Measurements from ENCODE around the gene MYO10.

The MYO10 gene

GRCh38 chr5:16926417-16926816, 9.7 kb downstream of the MYO10 start:
- no peak for DNase-seq (ENCODE audit: extremely low read depth, low read depth)

GRCh38 chr5:16924206-16924605, 11.9 kb downstream of the MYO10 start:
- no peak for TF ChIP-seq CTCF (IDR thresholded peaks at IDR 0.05; ENCODE audit: low read depth, low read length, missing control alignments)
- H3K4me3 ChIP-seq (replicated peaks; ENCODE audit: low read depth, low read length) = no peak overlapping the region
- DNase-seq (ENCODE audit: extremely low read depth, low read depth) = no peak

More at GRCh38 chr5:16926417-16926816, 9.7 kb downstream of the MYO10 start:
- TF ChIP-seq CTCF (IDR thresholded peaks at IDR 0.05; ENCODE audit: low read depth, low read length, missing control alignments) = no peak
- no peak overlapping the region for H3K4me3 ChIP-seq (replicated peaks; ENCODE audit: low read depth, low read length)

GRCh38 chr5:16922430-16922829, 13.7 kb downstream of the MYO10 start:
- no peak overlapping the region for H3K4me3 ChIP-seq (replicated peaks; ENCODE audit: low read depth, low read length)
- DNase-seq (ENCODE audit: extremely low read depth, low read depth) = no peak
- TF ChIP-seq CTCF (IDR thresholded peaks at IDR 0.05; ENCODE audit: low read depth, low read length, missing control alignments) = no peak

GRCh38 chr5:16921211-16921610, 14.9 kb downstream of the MYO10 start:
- H3K4me3 ChIP-seq (replicated peaks; ENCODE audit: low read depth, low read length) = no peak overlapping the region
- TF ChIP-seq CTCF (IDR thresholded peaks at IDR 0.05; ENCODE audit: low read depth, low read length, missing control alignments) = no peak
- DNase-seq (ENCODE audit: extremely low read depth, low read depth) = no peak

GRCh38 chr5:16920109-16920816, 15.8 kb downstream of the MYO10 start:
- no peak overlapping the region for H3K4me3 ChIP-seq (replicated peaks; ENCODE audit: low read depth, low read length)
- DNase-seq (ENCODE audit: extremely low read depth, low read depth) = no peak
- no peak for TF ChIP-seq CTCF (IDR thresholded peaks at IDR 0.05; ENCODE audit: low read depth, low read length, missing control alignments)

- DNase-seq (ENCODE audit: extremely low read depth, low read depth) = no peak
- TF ChIP-seq CTCF (IDR thresholded peaks at IDR 0.05; ENCODE audit: low read depth, low read length, missing control alignments) = no peak
- no peak overlapping the region for H3K4me3 ChIP-seq (replicated peaks; ENCODE audit: low read depth, low read length)
These were observed 17.0 kb downstream of the MYO10 start for GRCh38 chr5:16918891-16919671.
